Ishikawa (cell line): ENCODE data around the gene DUSP22.

Experiments used
- CEBPB ChIP-seq: IDR thresholded peaks from 2 replicates; pipeline ENCODE4 v1.6.1; 2012
- CREB1 ChIP-seq: IDR thresholded peaks from 2 replicates; pipeline ENCODE4 v1.6.1; 2012; ENCODE audit warnings: low read depth
- EP300 ChIP-seq: IDR thresholded peaks from 2 replicates; pipeline ENCODE4 v1.6.1; 2012; ENCODE audit warnings: borderline replicate concordance
- MAX ChIP-seq: IDR thresholded peaks from 2 replicates; pipeline ENCODE4 v1.6.1; 2012
- RAD21 ChIP-seq: IDR thresholded peaks from 2 replicates; pipeline ENCODE4 v1.6.1; 2012; ENCODE audit warnings: low read depth
- TAF1 ChIP-seq: IDR thresholded peaks from 2 replicates; pipeline ENCODE4 v1.6.1; 2012; ENCODE audit warnings: low read depth, mild to moderate bottlenecking
- TCF12 ChIP-seq: IDR thresholded peaks from 2 replicates; pipeline ENCODE4 v1.6.1; 2012; ENCODE audit warnings: low read depth
- USF1 ChIP-seq: IDR thresholded peaks from 2 replicates; pipeline ENCODE4 v1.6.1; 2012
- YY1 ChIP-seq: IDR thresholded peaks from 2 replicates; pipeline ENCODE4 v1.6.1; 2012; ENCODE audit warnings: low read depth

GRCh38 chr6:282867-283416 lies 9.3 kb upstream of the DUSP22 start:
- no peak for TF ChIP-seq MAX
- TF ChIP-seq TAF1, result no peak
- TF ChIP-seq RAD21, result no peak
- TF ChIP-seq CREB1, result no peak
- TF ChIP-seq CEBPB, result no peak
- TF ChIP-seq EP300, result no peak
- no peak for TF ChIP-seq YY1
- no peak for TF ChIP-seq USF1
- TF ChIP-seq TCF12, result no peak
